ENCODE results near the gene TDRD1. TPM values are rescaled to one million over a fixed set of nuclear protein-coding genes. Genes with fewer than 3 reads are reported as not detected.

Gene TDRD1
- total RNA-seq, 5 donors from 2014 or later (not counting 1 experiment from before 2014, with no cell fraction given): 0.12 to 0.38 (median 0.25) TPM; not detected in 1

DNA sequence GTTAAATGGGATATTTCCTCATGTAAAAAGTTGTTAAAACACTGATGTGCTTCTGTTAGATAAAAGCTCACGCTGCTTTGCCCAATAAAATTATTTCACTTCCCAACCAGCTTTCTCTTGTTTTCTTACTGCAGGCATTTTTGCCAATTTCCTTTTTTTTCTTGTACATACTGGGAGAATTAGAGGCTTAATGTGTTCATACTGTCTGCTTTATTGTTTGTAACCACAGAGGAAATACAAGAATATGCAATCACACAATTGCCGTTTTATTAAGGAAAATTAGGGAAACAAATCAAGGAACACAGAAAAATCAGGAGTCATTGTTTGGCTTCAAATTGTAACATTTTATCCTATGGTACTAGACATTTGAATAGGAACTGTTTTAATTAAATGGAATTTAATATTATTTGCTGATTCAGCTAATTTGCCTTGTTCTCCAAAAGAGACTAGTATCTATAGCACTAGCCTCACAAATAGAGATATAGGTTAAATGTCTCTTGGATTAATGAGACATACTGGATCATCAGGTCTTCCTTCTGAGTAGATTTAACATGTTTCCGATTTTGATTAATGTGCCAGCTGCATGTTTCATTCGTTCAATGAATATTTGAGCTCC is 53.5 kb downstream of the TDRD1 start:
- Mint-ChIP-seq H3K4me1 (no peaks in the 10 kb centered on the region), H3K27ac (no peak overlapping the region), H3K9me3 (no peaks in the 10 kb centered on the region), H3K36me3 (no peaks in the 10 kb centered on the region), H3K4me3 (no peak overlapping the region), H3K27me3 (peaks cover 35 to 38% of the 10 kb centered on the region in 2 donors)
- no CpG with 5 or more reads among the region's 4 CpGs for WGBS (ENCODE audit: insufficient coverage)
- DNase-seq (no peak), ATAC-seq (replicated peaks in 1 of 4) (no peak)
- Histone ChIP-seq H3K27me3 (replicated peaks in 1 of 2; ENCODE audit: control insufficient read depth in 2 of 2, extremely low read depth in 1 of 2, insufficient read depth in 2 of 2, low read length in 1 of 2) (peaks cover 0 to 17% of the 10 kb centered on the region in 2 experiments), H3K4me3 (ENCODE audit: control insufficient read depth in 1 of 2, extremely low read depth in 1 of 2, low read length in 1 of 2) (no peak overlapping the region), H3K4me1 (ENCODE audit: control insufficient read depth in 1 of 2, extremely low read depth in 1 of 2, insufficient read depth in 2 of 2, low read length in 2 of 2) (no peaks in the 10 kb centered on the region), H3K36me3 (ENCODE audit: control insufficient read depth in 2 of 2, extremely low read depth in 1 of 2, insufficient read depth in 1 of 2, low read length in 1 of 2) (no peaks in the 10 kb centered on the region), H3K27ac (ENCODE audit: low read length) (no peak overlapping the region), H3K9me3 (no peaks in the 10 kb centered on the region)
- CTCF ChIA-PET: interaction anchor here (0.6 to 0.7 kb wide), 3 partner anchors 15 to 750 kb away, joined by 3 to 4 read pairs (median 4); no protein-coding TSS in a partner anchor
- POLR2A ChIA-PET: no interaction called here

- Histone ChIP-seq H3K9me3 (no peaks in the 10 kb centered on the region), H3K36me3 (ENCODE audit: control insufficient read depth in 2 of 2, extremely low read depth in 1 of 2, insufficient read depth in 1 of 2, low read length in 1 of 2) (no peaks in the 10 kb centered on the region), H3K27ac (ENCODE audit: low read length) (no peak overlapping the region), H3K4me1 (ENCODE audit: control insufficient read depth in 1 of 2, extremely low read depth in 1 of 2, insufficient read depth in 2 of 2, low read length in 2 of 2) (no peaks in the 10 kb centered on the region), H3K4me3 (ENCODE audit: control insufficient read depth in 1 of 2, extremely low read depth in 1 of 2, low read length in 1 of 2) (no peak overlapping the region), H3K27me3 (replicated peaks in 1 of 2; ENCODE audit: control insufficient read depth in 2 of 2, extremely low read depth in 1 of 2, insufficient read depth in 2 of 2, low read length in 1 of 2) (peaks cover 4 to 17% of the 10 kb centered on the region in 2 experiments)
- Mint-ChIP-seq H3K9me3 (no peaks in the 10 kb centered on the region), H3K27ac (no peak overlapping the region), H3K27me3 (peaks cover 36 to 41% of the 10 kb centered on the region in 2 donors), H3K4me1 (peaks cover 0 to 3% (median 0%) of the 10 kb centered on the region in 3 donors), H3K4me3 (no peak overlapping the region), H3K36me3 (no peaks in the 10 kb centered on the region)
- CTCF ChIA-PET: interaction anchor here in 1 of 2 donors (0.6 kb wide), 1 partner anchor 749 kb away, joined by 4 read pairs; no protein-coding TSS in a partner anchor
- POLR2A ChIA-PET: no interaction called here
- DNase-seq (no peak), ATAC-seq (replicated peaks in 1 of 4) (no peak)
- 74% methylated on average over 6 of the region's 6 CpGs for WGBS (ENCODE audit: insufficient coverage)
Measured at GRCh38 chr10:114233482-114233881, 54.3 kb downstream of the TDRD1 start.

- Mint-ChIP-seq H3K9me3 (no peaks in the 10 kb centered on the region), H3K4me1 (peaks cover 0 to 7% (median 6%) of the 10 kb centered on the region in 3 donors), H3K27ac (no peak overlapping the region), H3K36me3 (no peaks in the 10 kb centered on the region), H3K27me3 (peaks cover 40 to 48% of the 10 kb centered on the region in 2 donors), H3K4me3 (no peak overlapping the region)
- ATAC-seq (replicated peaks in 1 of 4): no peak
- ChIA-PET CTCF (no interaction called here), POLR2A (no interaction called here)
- Histone ChIP-seq H3K4me3 (ENCODE audit: control insufficient read depth in 1 of 2, extremely low read depth in 1 of 2, low read length in 1 of 2) (no peak overlapping the region), H3K4me1 (ENCODE audit: control insufficient read depth in 1 of 2, extremely low read depth in 1 of 2, insufficient read depth in 2 of 2, low read length in 2 of 2) (peaks cover 0 to 2% of the 10 kb centered on the region in 2 experiments), H3K27ac (ENCODE audit: low read length) (no peak overlapping the region), H3K9me3 (no peaks in the 10 kb centered on the region), H3K36me3 (ENCODE audit: control insufficient read depth in 2 of 2, extremely low read depth in 1 of 2, insufficient read depth in 1 of 2, low read length in 1 of 2) (no peaks in the 10 kb centered on the region), H3K27me3 (replicated peaks in 1 of 2; ENCODE audit: control insufficient read depth in 2 of 2, extremely low read depth in 1 of 2, insufficient read depth in 2 of 2, low read length in 1 of 2) (peaks cover 4 to 15% of the 10 kb centered on the region in 2 experiments)
- no peak for DNase-seq
Measured at GRCh38 chr10:114234132-114234531, 55.0 kb downstream of the TDRD1 start.

DNA sequence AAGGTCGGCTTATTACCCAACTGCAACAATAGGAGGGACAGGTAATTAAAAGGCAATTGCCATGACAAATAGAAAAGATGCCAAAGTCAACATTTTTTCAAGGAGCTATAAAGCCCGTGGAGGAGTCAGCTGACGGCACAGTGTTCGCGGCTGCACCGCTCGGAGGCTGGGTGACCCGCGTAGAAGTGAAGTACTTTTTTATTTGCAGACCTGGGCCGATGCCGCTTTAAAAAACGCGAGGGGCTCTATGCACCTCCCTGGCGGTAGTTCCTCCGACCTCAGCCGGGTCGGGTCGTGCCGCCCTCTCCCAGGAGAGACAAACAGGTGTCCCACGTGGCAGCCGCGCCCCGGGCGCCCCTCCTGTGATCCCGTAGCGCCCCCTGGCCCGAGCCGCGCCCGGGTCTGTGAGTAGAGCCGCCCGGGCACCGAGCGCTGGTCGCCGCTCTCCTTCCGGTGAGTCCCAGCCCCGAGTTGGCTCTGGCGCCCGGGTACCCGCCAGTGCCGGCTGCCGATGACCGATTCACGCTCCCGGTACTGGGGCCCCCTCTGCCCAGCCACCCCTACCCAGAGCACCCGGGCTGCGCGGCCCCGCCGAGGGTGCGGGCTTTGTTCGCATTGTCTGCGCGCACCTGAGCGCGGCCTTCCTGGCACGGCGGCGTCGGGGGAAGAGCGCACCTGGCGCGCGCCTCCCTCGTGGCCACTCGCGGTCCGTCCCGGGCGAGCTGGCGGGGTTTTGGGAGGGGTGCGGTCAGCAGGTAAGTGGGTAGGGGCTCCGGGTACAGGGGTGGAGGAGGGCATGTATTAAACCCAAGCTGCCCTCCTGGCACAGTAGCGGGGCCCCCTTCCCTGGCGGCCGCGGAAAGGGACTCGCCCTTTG is 60.2 kb downstream of the TDRD1 start, which contains the start of gene VWA2:
VWA2 (plus strand) TSS at position 138 of the 877 bp plus-strand sequence. CDS start 9,460 bp downstream, outside the sequence.
- no peaks in the 10 kb centered on the region for H3K36me3 ChIP-seq (ENCODE audit: control insufficient read depth in 2 of 2, extremely low read depth in 1 of 2, insufficient read depth in 1 of 2, low read length in 1 of 2)
- peak within 1 kb of the TSS; percentile 40 to 50 (median 47) for H3K4me3 Mint-ChIP-seq
- ChIA-PET CTCF (no interaction called here), POLR2A (interaction anchor here in 1 of 2 donors (0.5 kb wide), 1 partner anchor 422 kb away, joined by 3 read pairs; no protein-coding TSS in a partner anchor)
- H3K4me3 ChIP-seq (ENCODE audit: control insufficient read depth in 1 of 2, extremely low read depth in 1 of 2, low read length in 1 of 2): peak within 1 kb of the TSS in 1 of 2 donors; percentile 56
- H3K27ac ChIP-seq (ENCODE audit: low read length): no peak within 1 kb of the TSS
- H3K9me3 ChIP-seq: no peaks in the 10 kb centered on the region
- peak in 3 of 4 experiments; percentile 30 to 53 (median 43) for ATAC-seq (replicated peaks in 1 of 4)
- peaks cover 4 to 34% of the 10 kb centered on the region in 2 experiments for H3K27me3 ChIP-seq (replicated peaks in 1 of 2; ENCODE audit: control insufficient read depth in 2 of 2, extremely low read depth in 1 of 2, insufficient read depth in 2 of 2, low read length in 1 of 2)
- no peaks in the 10 kb centered on the region for H3K9me3 Mint-ChIP-seq
- WGBS (ENCODE audit: insufficient coverage): under 1% methylated on average over 61 of the region's 79 CpGs
- peak in 10 of 35 experiments; percentile 1 to 21 (median 8) for DNase-seq
- H3K4me1 Mint-ChIP-seq: peaks cover 0 to 8% (median 6%) of the 10 kb centered on the region in 3 donors
- no peak within 1 kb of the TSS for H3K27ac Mint-ChIP-seq
- peaks cover 0 to 7% of the 10 kb centered on the region in 2 experiments for H3K4me1 ChIP-seq (ENCODE audit: control insufficient read depth in 1 of 2, extremely low read depth in 1 of 2, insufficient read depth in 2 of 2, low read length in 2 of 2)
- peaks cover 56 to 74% of the 10 kb centered on the region in 2 donors for H3K27me3 Mint-ChIP-seq
- H3K36me3 Mint-ChIP-seq: no peaks in the 10 kb centered on the region

- H3K27me3 Mint-ChIP-seq: peaks cover 56 to 76% of the 10 kb centered on the region in 2 donors
- Histone ChIP-seq H3K27me3 (replicated peaks in 1 of 2; ENCODE audit: control insufficient read depth in 2 of 2, extremely low read depth in 1 of 2, insufficient read depth in 2 of 2, low read length in 1 of 2) (peaks cover 4 to 34% of the 10 kb centered on the region in 2 experiments), H3K27ac (ENCODE audit: low read length) (no peak overlapping the region), H3K9me3 (no peaks in the 10 kb centered on the region), H3K4me3 (ENCODE audit: control insufficient read depth in 1 of 2, extremely low read depth in 1 of 2, low read length in 1 of 2) (no peak overlapping the region), H3K36me3 (ENCODE audit: control insufficient read depth in 2 of 2, extremely low read depth in 1 of 2, insufficient read depth in 1 of 2, low read length in 1 of 2) (no peaks in the 10 kb centered on the region), H3K4me1 (ENCODE audit: control insufficient read depth in 1 of 2, extremely low read depth in 1 of 2, insufficient read depth in 2 of 2, low read length in 2 of 2) (peaks cover 0 to 7% of the 10 kb centered on the region in 2 experiments)
- POLR2A ChIA-PET: no interaction called here
- H3K9me3 Mint-ChIP-seq: no peaks in the 10 kb centered on the region
- CTCF ChIA-PET: no interaction called here
- ATAC-seq (replicated peaks in 1 of 4) (no peak), DNase-seq (no peak)
- H3K4me3 Mint-ChIP-seq: peak overlapping the region in 1 of 3 donors; percentile 29
- no peak overlapping the region for H3K27ac Mint-ChIP-seq
- no CpG with 5 or more reads among the region's 11 CpGs for WGBS (ENCODE audit: insufficient coverage)
- no peaks in the 10 kb centered on the region for H3K36me3 Mint-ChIP-seq
- H3K4me1 Mint-ChIP-seq: peaks cover 0 to 8% (median 6%) of the 10 kb centered on the region in 3 donors
Measured at GRCh38 chr10:114239994-114240345, 60.8 kb downstream of the TDRD1 start.

- no peaks in the 10 kb centered on the region for H3K36me3 Mint-ChIP-seq
- POLR2A ChIA-PET: no interaction called here
- no peaks in the 10 kb centered on the region for H3K9me3 ChIP-seq
Measured at GRCh38 chr10:114242235-114242634, 63.1 kb downstream of the TDRD1 start.

More at GRCh38 chr10:114242235-114242634, 63.1 kb downstream of the TDRD1 start:
- H3K36me3 ChIP-seq (ENCODE audit: control insufficient read depth in 2 of 2, extremely low read depth in 1 of 2, insufficient read depth in 1 of 2, low read length in 1 of 2): no peaks in the 10 kb centered on the region
- ATAC-seq (replicated peaks in 1 of 4) (no peak), DNase-seq (no peak)
- Mint-ChIP-seq H3K27ac (no peak overlapping the region), H3K4me1 (peaks cover 0 to 8% (median 6%) of the 10 kb centered on the region in 3 donors), H3K9me3 (no peaks in the 10 kb centered on the region), H3K27me3 (peaks cover 58 to 66% of the 10 kb centered on the region in 2 donors), H3K4me3 (no peak overlapping the region)
- CTCF ChIA-PET: no interaction called here
- peaks cover 0 to 7% of the 10 kb centered on the region in 2 experiments for H3K4me1 ChIP-seq (ENCODE audit: control insufficient read depth in 1 of 2, extremely low read depth in 1 of 2, insufficient read depth in 2 of 2, low read length in 2 of 2)
- H3K4me3 ChIP-seq (ENCODE audit: control insufficient read depth in 1 of 2, extremely low read depth in 1 of 2, low read length in 1 of 2): no peak overlapping the region
- H3K27ac ChIP-seq (ENCODE audit: low read length): no peak overlapping the region
- WGBS (ENCODE audit: insufficient coverage): 95% methylated on average over 6 of the region's 9 CpGs
- peaks cover 4 to 27% of the 10 kb centered on the region in 2 experiments for H3K27me3 ChIP-seq (replicated peaks in 1 of 2; ENCODE audit: control insufficient read depth in 2 of 2, extremely low read depth in 1 of 2, insufficient read depth in 2 of 2, low read length in 1 of 2)

Data from T-cell (primary cell).